ENCODE data around the gene THAP5. TPM values are rescaled to one million over a fixed set of nuclear protein-coding genes. Genes with fewer than 3 reads are reported as not detected.

The THAP5 gene
- total and polyA plus RNA-seq, 4 donors = 11.3 to 29.9 (median 15.5) TPM

DNA sequence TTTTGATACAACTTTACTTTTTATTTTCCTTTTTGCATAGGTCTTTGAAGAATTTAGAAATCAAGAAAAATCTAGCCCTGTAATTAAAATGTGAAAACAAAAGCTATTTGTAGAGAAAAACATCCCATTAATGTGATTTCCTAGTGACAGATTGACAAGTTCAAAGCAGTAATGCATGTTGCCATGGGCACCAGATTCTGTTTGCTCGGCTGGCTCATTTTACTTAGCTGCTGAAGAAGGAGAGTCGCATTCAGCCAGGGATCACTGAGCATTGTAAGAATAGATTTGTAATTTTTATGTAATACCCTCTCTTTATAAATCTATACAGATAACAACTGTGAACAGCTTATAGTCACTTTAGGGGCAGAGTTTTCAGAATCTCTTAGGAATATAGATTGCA, 28.6 kb upstream of the THAP5 start (continued):
- TF ChIP-seq, protein P1, sequence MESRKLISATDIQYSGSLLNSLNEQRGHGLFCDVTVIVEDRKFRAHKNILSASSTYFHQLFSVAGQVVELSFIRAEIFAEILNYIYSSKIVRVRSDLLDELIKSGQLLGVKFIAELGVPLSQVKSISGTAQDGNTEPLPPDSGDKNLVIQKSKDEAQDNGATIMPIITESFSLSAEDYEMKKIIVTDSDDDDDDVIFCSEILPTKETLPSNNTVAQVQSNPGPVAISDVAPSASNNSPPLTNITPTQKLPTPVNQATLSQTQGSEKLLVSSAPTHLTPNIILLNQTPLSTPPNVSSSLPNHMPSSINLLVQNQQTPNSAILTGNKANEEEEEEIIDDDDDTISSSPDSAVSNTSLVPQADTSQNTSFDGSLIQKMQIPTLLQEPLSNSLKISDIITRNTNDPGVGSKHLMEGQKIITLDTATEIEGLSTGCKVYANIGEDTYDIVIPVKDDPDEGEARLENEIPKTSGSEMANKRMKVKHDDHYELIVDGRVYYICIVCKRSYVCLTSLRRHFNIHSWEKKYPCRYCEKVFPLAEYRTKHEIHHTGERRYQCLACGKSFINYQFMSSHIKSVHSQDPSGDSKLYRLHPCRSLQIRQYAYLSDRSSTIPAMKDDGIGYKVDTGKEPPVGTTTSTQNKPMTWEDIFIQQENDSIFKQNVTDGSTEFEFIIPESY (IDR thresholded peaks at IDR 0.05) = no peak
- TF ChIP-seq NR2F2 (IDR thresholded peaks at IDR 0.05) = no peak
- no peak for TF ChIP-seq JUND (IDR thresholded peaks at IDR 0.05)
- no peak for TF ChIP-seq RAD21 (IDR thresholded peaks at IDR 0.05)

DNA sequence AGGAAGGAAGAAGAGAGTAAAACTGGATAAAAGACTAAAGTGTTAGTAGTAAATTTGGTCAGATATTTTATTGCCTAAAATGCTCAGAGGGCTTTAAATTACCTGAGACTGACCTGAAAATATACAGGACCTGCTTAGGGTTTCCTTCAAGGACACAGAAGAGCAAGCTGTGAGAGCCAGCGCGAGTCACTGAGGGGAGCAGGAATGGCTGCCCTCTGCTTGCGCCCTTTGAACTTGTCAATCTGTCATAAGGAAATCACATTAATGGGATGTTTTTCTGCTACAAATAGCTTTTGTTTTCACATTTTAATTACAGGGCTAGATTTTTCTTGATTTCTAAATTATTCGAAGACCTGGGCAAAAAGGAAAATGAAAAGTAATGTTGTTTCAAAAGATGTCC, 27.1 kb upstream of the THAP5 start:
- H3K4me3 ChIP-seq (ENCODE audit: low read depth in 1 of 3, low read length in 3 of 3) = no peak overlapping the region
- H3K4me1 ChIP-seq (ENCODE audit: control insufficient read depth in 4 of 4, insufficient read depth in 4 of 4, low read length in 3 of 4) = peaks cover 0 to 3% (median 1%) of the 10 kb centered on the region in 4 donors
- DNase-seq (ENCODE audit: low spot score) = no peak
- no peak overlapping the region for H3K27ac ChIP-seq (ENCODE audit: low read depth in 1 of 2, low read length in 2 of 2)
- H3K36me3 ChIP-seq (ENCODE audit: control insufficient read depth in 4 of 4, insufficient read depth in 3 of 4, low read depth in 1 of 4, low read length in 3 of 4) = no peaks in the 10 kb centered on the region
- TF ChIP-seq HNF4G (IDR thresholded peaks at IDR 0.05) (no peak), FOXA1 (IDR thresholded peaks at IDR 0.05) (no peak), HNF4A (conservative IDR thresholded peaks at IDR 0.05) (no peak), GABPA (IDR thresholded peaks at IDR 0.05 in 1 of 2, conservative IDR thresholded peaks at IDR 0.05 in 1 of 2) (no peak), SP1 (IDR thresholded peaks at IDR 0.05) (no peak), TAF1 (conservative IDR thresholded peaks at IDR 0.05) (no peak), YY1 (IDR thresholded peaks at IDR 0.05) (no peak), EGR1 (IDR thresholded peaks at IDR 0.05; ENCODE audit: low read depth in 2 of 2) (no peak)
- TF ChIP-seq, protein P2, sequence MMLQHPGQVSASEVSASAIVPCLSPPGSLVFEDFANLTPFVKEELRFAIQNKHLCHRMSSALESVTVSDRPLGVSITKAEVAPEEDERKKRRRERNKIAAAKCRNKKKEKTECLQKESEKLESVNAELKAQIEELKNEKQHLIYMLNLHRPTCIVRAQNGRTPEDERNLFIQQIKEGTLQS (IDR thresholded peaks at IDR 0.05) = no peak
- TF ChIP-seq, protein P3, sequence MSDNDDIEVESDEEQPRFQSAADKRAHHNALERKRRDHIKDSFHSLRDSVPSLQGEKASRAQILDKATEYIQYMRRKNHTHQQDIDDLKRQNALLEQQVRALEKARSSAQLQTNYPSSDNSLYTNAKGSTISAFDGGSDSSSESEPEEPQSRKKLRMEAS (IDR thresholded peaks at IDR 0.05) = no peak
- TF ChIP-seq, protein P1 (IDR thresholded peaks at IDR 0.05) = no peak
- TF ChIP-seq, protein P4, sequence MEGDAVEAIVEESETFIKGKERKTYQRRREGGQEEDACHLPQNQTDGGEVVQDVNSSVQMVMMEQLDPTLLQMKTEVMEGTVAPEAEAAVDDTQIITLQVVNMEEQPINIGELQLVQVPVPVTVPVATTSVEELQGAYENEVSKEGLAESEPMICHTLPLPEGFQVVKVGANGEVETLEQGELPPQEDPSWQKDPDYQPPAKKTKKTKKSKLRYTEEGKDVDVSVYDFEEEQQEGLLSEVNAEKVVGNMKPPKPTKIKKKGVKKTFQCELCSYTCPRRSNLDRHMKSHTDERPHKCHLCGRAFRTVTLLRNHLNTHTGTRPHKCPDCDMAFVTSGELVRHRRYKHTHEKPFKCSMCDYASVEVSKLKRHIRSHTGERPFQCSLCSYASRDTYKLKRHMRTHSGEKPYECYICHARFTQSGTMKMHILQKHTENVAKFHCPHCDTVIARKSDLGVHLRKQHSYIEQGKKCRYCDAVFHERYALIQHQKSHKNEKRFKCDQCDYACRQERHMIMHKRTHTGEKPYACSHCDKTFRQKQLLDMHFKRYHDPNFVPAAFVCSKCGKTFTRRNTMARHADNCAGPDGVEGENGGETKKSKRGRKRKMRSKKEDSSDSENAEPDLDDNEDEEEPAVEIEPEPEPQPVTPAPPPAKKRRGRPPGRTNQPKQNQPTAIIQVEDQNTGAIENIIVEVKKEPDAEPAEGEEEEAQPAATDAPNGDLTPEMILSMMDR (IDR thresholded peaks at IDR 0.05; ENCODE audit: low read depth, low read length, missing input control) = no peak
- TF ChIP-seq, protein P5, sequence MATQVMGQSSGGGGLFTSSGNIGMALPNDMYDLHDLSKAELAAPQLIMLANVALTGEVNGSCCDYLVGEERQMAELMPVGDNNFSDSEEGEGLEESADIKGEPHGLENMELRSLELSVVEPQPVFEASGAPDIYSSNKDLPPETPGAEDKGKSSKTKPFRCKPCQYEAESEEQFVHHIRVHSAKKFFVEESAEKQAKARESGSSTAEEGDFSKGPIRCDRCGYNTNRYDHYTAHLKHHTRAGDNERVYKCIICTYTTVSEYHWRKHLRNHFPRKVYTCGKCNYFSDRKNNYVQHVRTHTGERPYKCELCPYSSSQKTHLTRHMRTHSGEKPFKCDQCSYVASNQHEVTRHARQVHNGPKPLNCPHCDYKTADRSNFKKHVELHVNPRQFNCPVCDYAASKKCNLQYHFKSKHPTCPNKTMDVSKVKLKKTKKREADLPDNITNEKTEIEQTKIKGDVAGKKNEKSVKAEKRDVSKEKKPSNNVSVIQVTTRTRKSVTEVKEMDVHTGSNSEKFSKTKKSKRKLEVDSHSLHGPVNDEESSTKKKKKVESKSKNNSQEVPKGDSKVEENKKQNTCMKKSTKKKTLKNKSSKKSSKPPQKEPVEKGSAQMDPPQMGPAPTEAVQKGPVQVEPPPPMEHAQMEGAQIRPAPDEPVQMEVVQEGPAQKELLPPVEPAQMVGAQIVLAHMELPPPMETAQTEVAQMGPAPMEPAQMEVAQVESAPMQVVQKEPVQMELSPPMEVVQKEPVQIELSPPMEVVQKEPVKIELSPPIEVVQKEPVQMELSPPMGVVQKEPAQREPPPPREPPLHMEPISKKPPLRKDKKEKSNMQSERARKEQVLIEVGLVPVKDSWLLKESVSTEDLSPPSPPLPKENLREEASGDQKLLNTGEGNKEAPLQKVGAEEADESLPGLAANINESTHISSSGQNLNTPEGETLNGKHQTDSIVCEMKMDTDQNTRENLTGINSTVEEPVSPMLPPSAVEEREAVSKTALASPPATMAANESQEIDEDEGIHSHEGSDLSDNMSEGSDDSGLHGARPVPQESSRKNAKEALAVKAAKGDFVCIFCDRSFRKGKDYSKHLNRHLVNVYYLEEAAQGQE (IDR thresholded peaks at IDR 0.05) = no peak
- WGBS = 97% methylated on average over 4 of the region's 4 CpGs
- no peaks in the 10 kb centered on the region for H3K9me3 ChIP-seq (ENCODE audit: control insufficient read depth in 4 of 4, low read length in 3 of 4)
- no peaks in the 10 kb centered on the region for H3K27me3 ChIP-seq (ENCODE audit: control insufficient read depth in 4 of 4, insufficient read depth in 4 of 4, low read length in 3 of 4)
- H3K9ac ChIP-seq (ENCODE audit: low read depth in 1 of 2, low read length in 2 of 2) = no peak overlapping the region
